ENCODE results near the gene CACNG1. TPM values are rescaled to one million over a fixed set of nuclear protein-coding genes. Genes with fewer than 3 reads are reported as not detected.

The CACNG1 gene
- total and polyA plus RNA-seq, 3 donors from 2014 or later: 0.69 TPM; not detected in 2

GRCh38 chr17:67072885-67073284 lies 28.5 kb downstream of the CACNG1 start:
- no peaks in the 10 kb centered on the region for H3K9me3 ChIP-seq
- H3K36me3 ChIP-seq (ENCODE audit: low read depth, missing control alignments): no peaks in the 10 kb centered on the region
- no peak for DNase-seq
- TF ChIP-seq POLR2A (IDR thresholded peaks at IDR 0.05) (no peak), CTCF (IDR thresholded peaks at IDR 0.05) (no peak)
- intact Hi-C loops (cut with DNase I; ENCODE audit: low total_unique reads): no loop called here
- no peaks in the 10 kb centered on the region for H3K4me1 ChIP-seq
- no peak overlapping the region for H3K4me3 ChIP-seq
- WGBS, 2 donors: 92 to 94% methylated on average over 3 of the region's 3 CpGs
- no peaks in the 10 kb centered on the region for H3K27me3 ChIP-seq
- H3K27ac ChIP-seq: no peak overlapping the region

- no peak for DNase-seq
- Histone ChIP-seq H3K27ac (no peak overlapping the region), H3K27me3 (no peaks in the 10 kb centered on the region), H3K9me3 (no peaks in the 10 kb centered on the region), H3K4me1 (no peaks in the 10 kb centered on the region), H3K4me3 (no peak overlapping the region), H3K36me3 (ENCODE audit: low read depth, missing control alignments) (no peaks in the 10 kb centered on the region)
- TF ChIP-seq POLR2A (IDR thresholded peaks at IDR 0.05): no peak
- no peak for TF ChIP-seq CTCF (IDR thresholded peaks at IDR 0.05)
- intact Hi-C loops (cut with DNase I; ENCODE audit: low total_unique reads): no loop called here
- WGBS, 2 donors: 90 to 91% methylated on average over 3 of the region's 3 CpGs
These were observed 30.4 kb downstream of the CACNG1 start for GRCh38 chr17:67074781-67075180.

GRCh38 chr17:67076290-67076689 lies 31.9 kb downstream of the CACNG1 start:
- Histone ChIP-seq H3K27me3 (no peaks in the 10 kb centered on the region), H3K4me1 (no peaks in the 10 kb centered on the region), H3K27ac (no peak overlapping the region), H3K4me3 (no peak overlapping the region), H3K9me3 (no peaks in the 10 kb centered on the region), H3K36me3 (ENCODE audit: low read depth, missing control alignments) (no peaks in the 10 kb centered on the region)
- no peak for DNase-seq
- TF ChIP-seq CTCF (IDR thresholded peaks at IDR 0.05) (no peak), POLR2A (IDR thresholded peaks at IDR 0.05) (no peak)
- intact Hi-C loops (cut with DNase I; ENCODE audit: low total_unique reads): no loop called here
- 86 to 87% methylated on average over 7 of the region's 7 CpGs for WGBS, 2 donors

- Histone ChIP-seq H3K27ac (no peak overlapping the region), H3K9me3 (no peaks in the 10 kb centered on the region), H3K36me3 (ENCODE audit: low read depth, missing control alignments) (no peaks in the 10 kb centered on the region), H3K4me1 (no peaks in the 10 kb centered on the region), H3K27me3 (no peaks in the 10 kb centered on the region), H3K4me3 (no peak overlapping the region)
- intact Hi-C loops (cut with DNase I; ENCODE audit: low total_unique reads): no loop called here
- WGBS, 2 donors: 86 to 92% methylated on average over 7 to 11 of the region's 11 CpGs
- no peak for TF ChIP-seq CTCF (IDR thresholded peaks at IDR 0.05)
- no peak for TF ChIP-seq POLR2A (IDR thresholded peaks at IDR 0.05)
- no peak for DNase-seq
These were observed 33.9 kb downstream of the CACNG1 start for GRCh38 chr17:67078292-67078691.

GRCh38 chr17:67079491-67079890 lies 35.1 kb downstream of the CACNG1 start:
- intact Hi-C loops (cut with DNase I; ENCODE audit: low total_unique reads): no loop called here
- Histone ChIP-seq H3K4me1 (no peaks in the 10 kb centered on the region), H3K27ac (peak overlapping the region in 1 of 2 donors; percentile 28), H3K4me3 (no peak overlapping the region), H3K36me3 (ENCODE audit: low read depth, missing control alignments) (no peaks in the 10 kb centered on the region), H3K27me3 (no peaks in the 10 kb centered on the region), H3K9me3 (no peaks in the 10 kb centered on the region)
- no peak for TF ChIP-seq CTCF (IDR thresholded peaks at IDR 0.05)
- no peak for TF ChIP-seq POLR2A (IDR thresholded peaks at IDR 0.05)
- WGBS, 2 donors: 71 to 75% methylated on average over 2 of the region's 2 CpGs
- no peak for DNase-seq

Measured in testis (tissue), 3 donors.